Stimulated activated CD8-positive, alpha-beta memory T cell treated with anti-CD3 and anti-CD28 coated beads, Interleukin-15, amount 100 ng/mL, for 4 hours (primary cell): Measurements from ENCODE around the gene CEBPG.

Experiments used
- DNase-seq, 2 donors: peaks; one replicate each; pipeline ENCODE4 v3.0.0-alpha.2; 2020; ENCODE audit warnings: low read depth in 2 of 2

The CEBPG gene

DNA sequence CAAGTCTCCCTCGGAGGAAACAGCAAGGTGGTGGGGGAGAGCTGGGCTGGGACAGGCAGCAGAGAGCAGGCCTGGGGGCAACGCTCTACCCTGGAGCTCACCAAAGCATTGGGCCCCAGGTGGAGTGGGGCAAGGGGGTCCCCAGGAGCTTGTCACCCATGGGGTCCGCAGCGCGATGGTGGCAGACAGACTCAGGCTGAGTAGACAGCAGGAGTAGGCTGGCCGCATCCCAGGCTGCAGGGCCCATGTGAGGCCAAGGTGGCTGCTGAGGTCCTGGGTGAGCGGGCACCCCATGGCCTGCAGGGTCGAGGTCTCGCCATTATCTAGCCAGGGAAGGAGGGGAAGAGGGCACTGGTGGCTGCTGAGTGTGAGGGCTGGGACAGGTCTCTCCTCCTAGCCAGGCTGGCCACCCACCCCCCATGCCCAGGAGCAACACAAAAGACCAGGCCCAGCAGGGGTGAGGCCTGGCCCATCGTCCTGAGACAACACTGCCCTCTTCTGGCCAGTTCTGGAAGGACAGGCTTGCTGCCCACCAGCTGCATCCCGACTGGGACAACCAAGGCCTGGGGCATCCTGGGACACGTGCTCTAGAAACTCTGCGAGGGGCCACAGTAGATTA, 33.1 kb downstream of the CEBPG start:
- DNase-seq: peak; percentile 26 to 34

DNA sequence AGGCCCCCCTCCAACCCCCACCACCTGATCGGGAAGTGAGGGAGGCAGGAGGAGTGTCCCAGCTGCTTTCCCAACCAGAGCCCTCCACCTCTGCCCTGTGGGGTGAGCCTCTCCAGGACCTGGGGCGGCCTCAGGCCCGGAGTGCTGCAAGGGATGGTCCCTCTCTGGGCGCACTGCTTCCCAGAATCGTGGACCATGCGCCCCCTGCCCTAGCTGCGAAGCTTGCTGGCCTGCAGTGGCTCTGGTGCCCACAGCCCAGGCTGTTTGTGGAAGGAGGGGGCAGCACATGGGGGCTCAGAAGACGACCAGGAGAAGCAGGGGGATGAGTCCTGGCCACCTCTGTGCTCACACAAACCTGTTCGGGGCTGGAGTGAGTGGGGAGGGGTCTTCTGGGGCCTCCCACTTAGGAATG, 33.6 kb downstream of the CEBPG start:
- no peak for DNase-seq

DNA sequence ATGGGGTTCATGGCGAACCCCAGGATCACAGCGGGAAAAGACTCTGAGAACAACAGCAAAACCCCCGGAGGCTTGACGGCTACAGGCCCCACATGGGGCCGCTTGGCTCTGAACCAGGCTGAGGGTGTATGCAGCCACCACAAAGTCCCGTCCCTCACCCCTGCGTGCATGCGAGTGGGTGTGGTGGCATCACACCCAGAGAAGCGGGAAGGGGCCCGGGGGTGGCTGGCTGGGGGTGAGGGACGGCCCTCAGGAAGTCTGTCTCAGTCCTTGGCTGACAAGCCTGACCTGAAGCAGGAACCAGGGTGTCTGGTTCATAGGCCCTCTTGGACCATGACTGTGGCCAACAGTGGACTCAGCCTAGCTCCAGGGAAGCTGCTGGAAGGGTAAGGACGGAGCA, 34.2 kb downstream of the CEBPG start:
- no peak for DNase-seq

DNA sequence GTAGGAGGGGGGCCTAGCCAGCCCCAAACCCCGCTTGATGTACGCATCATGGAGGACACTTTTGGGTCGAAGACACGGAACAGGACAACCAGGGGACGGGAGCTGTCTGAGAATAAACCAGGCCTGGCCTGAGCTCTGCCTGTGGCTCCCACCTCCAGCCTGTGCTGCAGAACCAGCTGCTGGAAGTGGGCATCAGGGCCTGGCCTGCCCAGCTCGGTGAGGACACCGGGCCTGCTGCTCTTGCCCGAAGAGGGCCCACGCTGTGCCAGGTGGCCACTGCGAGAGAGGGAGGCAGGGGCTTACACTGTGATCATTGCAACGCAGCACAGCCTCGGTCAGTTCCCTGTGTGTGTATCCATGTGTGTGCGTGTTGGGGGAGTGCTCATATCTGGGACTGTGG, 34.6 kb downstream of the CEBPG start:
- DNase-seq: no peak

DNA sequence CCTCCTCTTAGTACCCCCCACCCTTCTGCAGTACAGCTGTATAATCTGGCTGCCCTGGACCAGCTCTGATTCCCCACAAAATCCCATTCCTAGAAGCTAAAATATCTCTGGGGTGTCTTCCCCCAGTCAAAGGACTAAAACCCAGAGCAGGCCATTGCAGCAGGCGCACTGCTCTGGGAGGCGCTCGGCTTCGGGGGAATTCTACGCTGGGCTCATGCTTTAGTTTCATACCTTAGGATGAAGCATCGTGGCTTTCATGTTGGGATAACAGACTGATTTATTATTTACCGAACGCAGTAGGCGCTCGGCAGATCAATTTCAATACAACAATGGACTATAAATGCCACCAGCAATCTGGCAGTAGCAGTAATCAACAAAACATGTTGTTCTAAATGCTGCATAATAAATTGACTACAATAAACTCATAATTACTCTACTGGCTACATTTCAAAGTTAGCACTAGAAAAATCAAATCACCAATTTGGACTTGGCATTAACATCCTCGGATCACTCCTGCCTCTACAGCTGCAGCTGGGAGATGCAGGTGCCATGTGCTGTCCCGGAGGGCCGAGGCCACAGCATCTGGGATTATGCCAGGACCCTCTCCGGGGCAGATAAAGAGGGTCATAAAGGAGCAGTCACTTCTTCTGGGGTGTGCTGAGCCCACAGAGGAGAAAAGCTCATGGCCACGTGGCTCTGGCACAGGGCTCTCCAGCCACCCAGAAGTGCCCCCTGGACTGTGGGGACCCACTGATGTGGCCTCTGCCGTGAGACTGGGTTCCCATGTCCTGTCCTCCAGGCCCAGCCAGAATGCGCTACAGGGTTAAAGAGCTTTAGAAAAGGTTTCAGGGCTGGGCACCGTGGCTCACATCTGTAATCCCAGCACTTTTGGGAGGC, 35.3 kb downstream of the CEBPG start:
- no peak for DNase-seq

DNA sequence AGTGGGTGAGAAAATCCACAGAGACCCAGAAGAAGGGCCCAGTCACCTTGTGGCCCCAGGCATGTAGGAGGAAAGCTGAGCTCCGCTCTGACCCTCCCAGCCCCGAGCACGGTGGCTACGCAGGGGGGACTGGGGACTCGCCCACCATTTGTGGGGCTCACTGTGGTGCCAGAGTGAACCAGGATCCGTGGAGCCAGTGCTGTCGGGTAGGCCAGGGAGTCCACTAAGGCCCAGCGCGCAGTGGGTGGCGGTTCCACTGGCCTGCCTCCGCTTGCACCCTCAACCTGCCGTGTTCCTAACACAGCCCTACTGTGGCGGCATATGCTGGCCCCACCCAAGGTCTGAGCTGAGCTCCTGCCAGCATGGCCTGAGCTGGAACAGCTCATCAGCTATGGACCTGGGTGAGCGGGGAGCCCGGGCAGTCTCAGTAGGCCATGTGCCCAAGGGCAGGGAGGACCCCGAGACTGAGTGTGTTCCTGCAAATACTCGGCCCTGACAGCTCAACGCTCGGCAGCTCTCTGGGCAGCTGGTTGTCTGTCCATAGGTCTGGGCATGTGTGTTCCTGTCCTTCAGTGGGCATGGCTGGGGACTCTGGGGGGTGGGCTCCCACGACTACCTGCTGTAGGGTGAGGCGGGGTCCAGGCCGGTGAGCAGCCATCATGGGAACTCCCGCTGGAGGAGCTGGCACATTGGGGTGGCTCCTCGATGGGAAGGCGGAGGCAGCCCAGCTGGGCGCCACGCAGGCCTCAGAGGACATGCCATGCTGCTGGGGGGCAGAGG, 36.6 kb downstream of the CEBPG start:
- DNase-seq: no peak

DNA sequence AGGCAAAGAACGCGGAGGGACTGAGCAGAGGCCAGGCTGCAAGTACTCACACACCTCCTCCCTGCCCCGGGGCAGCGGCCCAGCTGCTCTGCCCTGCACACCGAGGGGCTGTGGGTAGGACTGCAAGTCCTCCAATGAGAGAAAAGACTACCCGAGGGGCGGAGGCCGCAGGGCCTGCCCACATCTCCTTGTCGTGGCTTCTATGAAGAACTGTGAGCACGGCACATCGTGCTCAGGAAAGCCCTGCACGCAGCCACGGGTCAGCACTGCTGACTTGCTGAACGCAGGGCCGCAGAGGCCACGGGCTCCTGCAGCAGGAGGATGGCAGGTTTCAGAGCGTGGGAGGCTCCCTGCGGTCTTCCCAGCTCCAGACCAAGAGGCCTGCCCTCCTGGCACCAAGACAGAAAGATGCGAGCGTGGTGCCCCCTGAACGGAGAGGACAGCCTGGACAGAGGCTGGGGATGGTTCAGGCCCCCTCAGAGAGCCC, 37.4 kb downstream of the CEBPG start:
- DNase-seq: no peak

DNA sequence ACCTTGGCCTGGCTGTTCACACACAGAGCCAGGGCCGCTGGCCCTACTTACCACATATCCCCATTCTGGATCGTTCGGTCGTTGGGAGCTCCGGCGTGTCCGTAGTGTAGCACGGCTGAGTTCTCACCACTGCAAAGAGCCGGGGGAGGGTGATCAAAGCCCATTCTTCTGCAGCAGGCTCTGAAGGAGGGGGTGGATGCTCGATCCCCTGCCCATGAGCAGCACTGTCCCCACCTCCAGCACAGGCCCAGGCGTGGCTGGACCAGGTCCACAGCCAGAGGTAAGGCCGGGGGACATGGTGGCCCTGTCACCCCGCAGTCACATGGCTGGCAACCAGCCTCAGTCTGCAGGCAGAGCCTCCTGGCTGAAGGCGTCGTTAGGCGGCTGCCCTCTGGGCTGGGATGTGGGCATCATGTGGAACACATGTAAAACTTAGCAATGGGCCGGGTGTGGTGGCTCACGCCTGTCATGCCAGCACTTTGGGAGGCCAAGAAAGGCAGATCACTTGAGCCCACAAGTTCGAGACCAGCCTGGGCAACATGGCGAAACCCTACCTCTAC, 38.2 kb downstream of the CEBPG start:
- DNase-seq: no peak

DNA sequence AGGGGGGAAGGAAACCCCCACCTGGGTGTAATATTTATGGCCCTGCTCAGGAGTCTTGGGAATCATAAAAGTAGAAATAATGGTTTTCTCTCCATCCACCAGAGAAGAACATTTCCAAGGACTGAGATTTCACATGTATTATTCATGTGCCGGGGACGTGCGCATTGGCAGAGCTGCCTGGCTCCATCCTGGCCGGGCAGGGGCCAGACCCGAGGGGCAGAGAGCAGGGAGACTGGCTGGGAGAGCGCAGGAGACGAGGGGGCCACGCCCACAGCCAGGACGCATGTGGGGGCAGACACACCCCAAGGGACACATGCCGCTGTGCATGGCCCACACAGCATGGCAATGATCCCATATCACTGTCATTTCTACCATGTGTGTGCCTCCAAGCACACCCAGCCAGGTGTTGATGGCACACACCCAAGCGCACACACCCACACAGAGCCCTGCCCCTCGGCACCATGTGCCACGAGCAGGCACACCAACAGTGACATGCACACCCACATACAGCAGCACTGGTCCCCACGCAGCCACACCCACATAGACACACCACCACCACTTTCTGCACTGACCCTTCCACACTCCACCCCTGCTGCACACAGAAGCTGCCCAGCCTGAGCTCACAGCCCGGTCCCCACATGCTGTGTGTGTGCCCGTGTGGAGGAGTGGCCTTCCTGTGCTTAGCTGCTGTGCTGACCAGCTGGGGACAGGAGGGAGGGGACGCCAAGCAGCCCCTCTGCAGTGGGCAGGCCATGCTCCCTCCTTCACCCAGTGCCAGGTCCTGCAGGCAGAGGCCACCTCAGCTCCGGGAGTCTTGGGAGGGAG, 39.3 kb downstream of the CEBPG start:
- no peak for DNase-seq

DNA sequence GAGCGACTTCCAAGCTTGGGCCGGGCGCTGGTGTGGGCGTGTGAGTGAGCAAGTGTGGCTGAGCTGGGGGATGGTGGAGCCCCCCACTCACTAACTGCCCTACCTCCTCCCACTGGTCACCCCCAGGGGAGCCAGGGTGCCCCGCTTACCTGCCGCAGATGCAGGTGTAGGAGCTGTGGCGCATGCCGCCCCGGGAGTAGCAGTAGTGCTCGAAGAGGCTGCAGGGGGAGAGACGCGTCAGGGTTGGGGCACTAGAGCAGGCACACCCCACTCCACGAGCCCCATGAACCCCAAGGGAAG, 39.9 kb downstream of the CEBPG start:
- no peak for DNase-seq

DNA sequence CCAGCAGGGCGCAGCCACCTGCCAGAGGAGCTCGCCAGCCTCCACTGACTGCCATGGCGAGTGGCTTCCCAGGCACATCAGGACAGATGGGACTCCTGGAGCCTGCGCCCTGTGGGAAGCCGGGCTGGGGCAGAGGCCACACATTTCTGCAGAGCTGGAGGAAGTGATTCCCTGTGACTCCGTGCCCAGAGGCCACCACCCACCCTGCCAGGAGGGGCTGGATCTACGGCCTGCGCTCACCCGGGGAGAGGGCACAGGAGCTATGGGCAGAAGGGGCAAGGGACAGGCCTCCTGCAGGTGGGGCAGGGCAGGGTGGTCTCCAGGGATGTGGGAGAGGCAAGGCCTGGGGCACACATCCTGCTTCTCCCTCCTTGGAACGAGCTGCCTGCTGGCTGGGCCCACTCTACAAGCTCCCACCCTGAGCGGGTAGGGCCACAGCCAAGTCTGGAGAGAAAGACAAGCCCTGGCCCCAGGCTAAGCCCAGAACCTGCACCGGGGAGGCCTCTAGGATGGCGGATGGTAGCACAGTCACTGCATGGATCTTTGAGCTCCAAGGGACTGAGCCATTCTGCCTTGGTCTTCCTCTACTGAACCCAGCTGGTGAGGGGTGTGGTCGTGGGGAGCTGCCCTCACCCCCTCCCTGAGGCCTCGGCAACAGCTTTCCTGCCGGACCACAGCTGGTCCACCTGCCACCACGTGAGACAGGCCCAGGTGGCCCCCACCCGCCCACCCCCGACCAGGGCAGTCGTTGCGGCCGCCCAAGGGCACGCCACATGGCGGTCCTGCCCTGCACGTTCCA, 40.6 kb downstream of the CEBPG start:
- DNase-seq: no peak

DNA sequence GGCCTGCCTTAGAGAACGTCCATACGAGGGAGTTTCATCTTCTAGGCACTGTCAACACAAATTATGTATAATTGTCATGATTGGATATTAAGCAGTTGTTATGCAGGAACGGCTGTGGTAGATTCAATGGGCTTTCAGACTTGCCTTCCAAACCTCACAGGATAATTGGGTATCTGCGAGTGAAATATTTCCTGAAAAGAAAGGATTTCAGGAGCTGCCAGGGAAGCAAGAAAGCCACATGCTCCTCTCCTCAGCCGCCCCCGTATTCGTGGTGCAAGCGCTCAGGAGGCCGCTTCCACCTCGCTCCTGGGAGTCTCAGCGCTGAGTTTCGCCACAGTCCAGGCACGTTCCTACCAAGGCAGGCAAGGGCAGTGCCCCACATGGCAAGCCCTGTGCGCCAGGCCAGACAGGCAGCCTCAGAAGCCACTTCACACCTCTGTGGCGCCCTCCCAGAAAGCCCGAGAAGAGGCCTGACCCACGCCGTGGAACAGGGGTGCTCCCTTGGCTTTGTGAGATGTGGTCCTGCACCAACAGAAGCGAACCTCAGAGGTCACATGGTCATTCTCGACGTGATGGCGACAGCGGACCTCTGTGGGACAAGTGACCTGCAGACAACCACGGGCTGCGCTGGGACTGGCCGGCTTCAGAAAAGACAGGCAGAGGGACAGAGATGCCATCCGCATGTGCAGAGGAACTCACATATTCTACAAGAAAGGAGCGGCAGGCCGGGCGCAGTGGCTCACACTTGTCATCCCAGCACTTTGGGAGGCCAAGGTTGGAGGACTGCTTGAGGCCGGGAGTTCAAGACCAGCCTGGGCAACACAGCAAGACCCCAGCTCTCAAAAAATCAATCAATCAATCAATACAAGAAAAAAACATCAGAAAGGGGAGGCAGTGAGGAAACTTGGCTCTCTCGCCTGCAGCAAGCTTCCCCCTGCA, 41.4 kb downstream of the CEBPG start:
- DNase-seq: no peak

DNA sequence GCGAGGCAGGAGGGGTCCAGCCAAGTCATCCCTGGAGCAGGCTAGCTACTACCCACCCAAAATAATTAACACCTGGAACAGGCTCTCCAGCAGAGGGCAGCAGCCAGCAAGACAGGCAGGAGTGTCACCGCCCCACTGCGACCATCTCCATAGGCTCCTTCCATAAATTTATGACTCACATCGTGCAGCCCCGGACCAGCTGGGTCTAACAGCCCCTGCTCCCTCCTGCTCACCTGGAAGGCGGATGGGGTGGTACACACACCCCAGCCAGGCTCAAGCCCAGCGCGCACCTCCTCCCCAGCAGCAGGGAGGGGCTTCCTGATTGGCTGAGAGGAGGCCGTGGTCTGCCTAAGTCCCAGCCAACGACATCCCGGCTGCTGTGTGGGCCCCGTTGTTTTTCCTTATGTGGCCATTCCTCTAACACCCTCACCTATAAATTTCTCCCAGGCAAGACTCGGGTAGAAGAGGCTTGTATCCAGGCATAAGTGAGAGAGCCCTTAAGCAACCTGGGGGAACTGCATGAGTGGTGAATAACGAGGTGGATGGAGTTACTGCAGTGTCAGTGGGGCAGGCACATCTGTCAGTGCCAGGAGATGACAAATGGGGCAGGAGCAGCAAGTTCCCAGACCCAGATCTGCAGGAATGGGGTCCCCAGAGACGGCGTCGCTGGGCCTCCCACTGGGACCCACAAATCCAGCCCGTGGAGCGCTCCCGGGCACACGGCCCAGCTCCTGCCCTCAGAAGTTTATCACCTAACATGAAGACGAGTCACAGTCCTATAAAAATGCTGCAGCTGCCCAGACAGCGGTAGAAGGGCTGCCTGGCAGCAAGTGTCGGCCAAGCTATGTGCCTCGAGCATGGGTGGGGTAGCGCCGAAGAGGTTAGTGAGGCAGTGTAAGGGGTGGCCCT, 43.1 kb downstream of the CEBPG start:
- DNase-seq: peak; percentile 17 to 40

DNA sequence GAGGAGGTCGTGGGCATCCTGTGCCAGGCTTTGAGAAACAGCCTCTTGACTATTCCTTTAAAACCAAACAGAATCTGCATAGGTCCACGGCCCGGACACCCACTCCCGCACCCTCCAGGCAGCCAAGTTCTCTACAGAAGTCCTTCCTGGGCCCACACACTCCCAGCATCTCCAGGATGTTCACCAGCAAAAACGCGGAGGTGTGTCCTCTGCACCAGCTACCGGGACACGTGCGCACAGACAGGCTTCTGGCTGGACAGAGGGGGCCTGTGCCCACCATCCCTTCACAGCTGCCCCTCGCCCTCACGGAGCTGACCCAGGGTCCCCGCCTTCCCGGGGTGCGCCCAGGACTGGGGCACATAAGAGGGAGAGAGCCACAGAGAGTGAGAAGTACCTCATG, 44.2 kb downstream of the CEBPG start:
- no peak for DNase-seq

DNA sequence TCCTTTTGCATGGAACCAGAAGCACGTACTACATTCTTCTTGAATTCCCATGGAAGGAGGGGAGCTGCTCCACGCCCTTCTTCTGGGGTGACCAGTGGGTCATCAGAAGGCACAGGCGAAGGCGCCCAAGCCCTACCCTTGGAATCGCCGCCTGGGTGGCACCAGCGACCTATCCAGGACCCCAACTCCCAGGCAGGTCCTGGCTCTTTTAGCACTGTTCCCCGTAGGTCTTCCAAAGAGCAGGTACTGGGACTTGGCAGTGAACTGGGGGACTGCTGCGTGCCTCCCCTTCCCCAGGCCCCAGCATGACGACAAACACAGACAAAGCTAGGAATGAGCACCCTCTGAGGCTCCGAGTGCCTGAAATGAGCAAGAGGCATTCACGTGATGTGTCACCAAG, 45.0 kb downstream of the CEBPG start:
- DNase-seq: no peak

DNA sequence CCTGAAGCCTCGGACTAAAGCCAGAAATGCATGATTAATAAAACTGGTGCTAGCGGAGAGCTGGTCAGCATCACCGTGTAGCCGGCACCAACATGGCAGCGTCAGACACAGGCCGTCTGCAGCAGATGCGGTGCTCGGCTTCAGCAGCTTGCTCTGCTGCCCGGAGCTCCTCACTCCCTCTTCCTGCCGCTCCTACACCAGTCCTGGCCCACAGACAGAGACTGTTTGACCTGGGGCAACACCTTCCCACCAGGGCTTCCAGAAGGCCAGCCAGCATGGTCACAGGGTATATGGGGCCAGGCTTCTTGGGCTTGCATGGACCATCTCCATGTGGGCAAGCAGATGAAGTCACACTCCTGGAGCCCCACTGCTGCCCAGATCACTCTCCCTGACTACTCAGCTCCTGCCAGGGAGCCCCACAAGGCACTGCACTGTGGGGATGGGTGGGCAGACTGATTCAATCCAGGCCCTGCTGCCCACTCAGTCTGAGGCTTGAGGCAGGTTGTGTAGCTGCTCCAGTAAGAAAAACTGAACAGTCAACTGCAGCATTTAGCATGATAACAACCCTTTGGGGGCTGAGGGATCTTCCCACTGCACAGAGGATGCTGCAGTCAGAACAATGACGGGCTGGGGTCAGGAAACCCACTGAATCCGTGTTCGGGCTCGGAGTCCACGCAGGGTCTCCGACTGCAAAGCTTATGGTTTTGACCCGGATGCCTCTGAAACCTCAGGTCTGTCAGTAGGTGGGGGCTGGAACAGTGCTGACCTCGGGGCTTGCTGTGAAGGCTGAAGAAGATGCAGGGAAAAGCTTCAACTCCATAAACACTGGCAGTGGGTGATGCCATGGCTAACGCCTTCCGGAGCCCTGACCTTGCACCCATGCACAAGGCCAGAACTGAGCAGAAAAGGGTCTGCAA, 45.6 kb downstream of the CEBPG start:
- no peak for DNase-seq

DNA sequence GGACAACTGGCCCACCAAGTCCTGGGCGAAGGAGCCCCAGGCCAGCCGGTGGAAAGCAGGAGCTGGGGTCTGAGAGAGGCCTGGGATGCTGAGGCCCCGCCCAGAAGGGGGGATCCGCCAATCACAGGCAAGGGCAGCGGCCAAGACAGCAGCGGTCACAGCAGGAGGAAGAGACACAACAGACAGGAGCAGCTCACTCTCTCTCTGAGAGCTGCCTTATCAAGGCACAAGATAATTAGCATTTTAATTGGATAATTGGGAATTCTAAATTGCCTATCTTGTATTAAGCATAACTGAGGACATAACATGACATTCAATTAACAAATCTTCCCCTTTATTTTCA, 46.2 kb downstream of the CEBPG start:
- DNase-seq: no peak
